Activated CD4-positive, alpha-beta memory T cell treated with anti-CD3 and anti-CD28 coated beads for 36 hours (primary cell): ENCODE measurements around the gene TKTL1. TPM values are rescaled to one million over a fixed set of nuclear protein-coding genes. Genes with fewer than 3 reads are reported as not detected.
"Not testable (repeated sequence)": the region's sequence is repeated elsewhere in the genome, so short reads cannot be mapped to it uniquely, and the experiment has no call there.

Experiments used
- CTCF ChIA-PET: fragments of 350-600 bp; sonication (Branson Sonifier 250); formaldehyde crosslinking; loops from one replicate; lab custom pipeline; 2021; ENCODE audit warnings: antibody characterized with exemption, inconsistent platforms; lab: Charles Lee
- POLR2A ChIA-PET: fragments of 350-600 bp; sonication (Branson Sonifier 250); formaldehyde crosslinking; loops from one replicate; lab custom pipeline; 2021; ENCODE audit warnings: antibody characterized with exemption; lab: Charles Lee
- DNase-seq: peaks from one replicate; pipeline ENCODE4 v3.0.0-alpha.2; 2020
- H3K27ac Mint-ChIP-seq: one replicate; pipeline ENCODE4 v1.8.0; 2021; ENCODE audit warnings: mixed read lengths
- H3K27me3 Mint-ChIP-seq: one replicate; pipeline ENCODE4 v1.8.0; 2021; ENCODE audit warnings: mixed read lengths
- H3K36me3 Mint-ChIP-seq: one replicate; pipeline ENCODE4 v1.8.0; 2021; ENCODE audit warnings: mixed read lengths
- H3K4me1 Mint-ChIP-seq: one replicate; pipeline ENCODE4 v1.8.0; 2021; ENCODE audit warnings: low read depth, mixed read lengths
- H3K4me3 Mint-ChIP-seq: one replicate; pipeline ENCODE4 v1.8.0; 2021; ENCODE audit warnings: mild to moderate bottlenecking, mixed read lengths
- H3K9me3 Mint-ChIP-seq: one replicate; pipeline ENCODE4 v1.8.0; 2021; ENCODE audit warnings: mixed read lengths
- intact Hi-C: fragments of 100-400 bp; cut with micrococcal nuclease; formaldehyde crosslinking; loops from one replicate; pipeline ENCODE4 v1.15.1; 2023
- total RNA-seq, 2 experiments: library from RNA; stranded (reverse); gene quantifications; one replicate each; pipeline ENCODE4 v1.2.3, GENCODE V29; 2021

TKTL1 gene
- total RNA-seq, 2 experiments from 2014 or later: 0.15 to 0.21 TPM

- intact Hi-C loops: no loop called here
- Mint-ChIP-seq H3K36me3 (no peaks in the 10 kb centered on the region), H3K4me1 (no peaks in the 10 kb centered on the region), H3K9me3 (no peaks in the 10 kb centered on the region), H3K27ac (no peak overlapping the region), H3K27me3 (no peaks in the 10 kb centered on the region), H3K4me3 (no peak overlapping the region)
- ChIA-PET CTCF (interaction anchor here (1.1 kb wide), 1 partner anchor 10 kb away, joined by 6 read pairs; no protein-coding TSS in a partner anchor), POLR2A (no interaction called here)
- no peak for DNase-seq
These were observed 2.7 kb downstream of the TKTL1 start for GRCh38 chrX:154298312-154298711.

- intact Hi-C loops: no loop called here
- no peaks in the 10 kb centered on the region for H3K27me3 Mint-ChIP-seq
- DNase-seq: no peak
- H3K4me1 Mint-ChIP-seq: no peaks in the 10 kb centered on the region
- no peaks in the 10 kb centered on the region for H3K36me3 Mint-ChIP-seq
- ChIA-PET CTCF (no interaction called here), POLR2A (no interaction called here)
- no peaks in the 10 kb centered on the region for H3K9me3 Mint-ChIP-seq
- H3K27ac Mint-ChIP-seq: no peak overlapping the region
- H3K4me3 Mint-ChIP-seq: no peak overlapping the region
These were observed 5.2 kb downstream of the TKTL1 start for GRCh38 chrX:154300816-154301215.

- H3K4me3 Mint-ChIP-seq, CTCF ChIA-PET, H3K36me3 Mint-ChIP-seq, H3K27me3 Mint-ChIP-seq, DNase-seq, POLR2A ChIA-PET, H3K4me1 Mint-ChIP-seq, intact Hi-C loops, H3K9me3 Mint-ChIP-seq, H3K27ac Mint-ChIP-seq: not testable (repeated sequence)
These were observed 7.4 kb downstream of the TKTL1 start for GRCh38 chrX:154302998-154303397.

- Mint-ChIP-seq H3K4me1 (peaks cover 11% of the 10 kb centered on the region), H3K36me3 (no peaks in the 10 kb centered on the region), H3K27ac (no peak overlapping the region), H3K9me3 (no peaks in the 10 kb centered on the region), H3K27me3 (no peaks in the 10 kb centered on the region), H3K4me3 (no peak overlapping the region)
- ChIA-PET CTCF (no interaction called here), POLR2A (no interaction called here)
- intact Hi-C loops: no loop called here
- DNase-seq: no peak
These were observed 7.9 kb downstream of the TKTL1 start for GRCh38 chrX:154303476-154303875.

- DNase-seq: no peak
- CTCF ChIA-PET: interaction anchor here (0.6 kb wide), 1 partner anchor 8 kb away, joined by 3 read pairs; no protein-coding TSS in a partner anchor
- POLR2A ChIA-PET: no interaction called here
- H3K27me3 Mint-ChIP-seq: no peaks in the 10 kb centered on the region
- no peaks in the 10 kb centered on the region for H3K9me3 Mint-ChIP-seq
- intact Hi-C loops: no loop called here
- peaks cover 17% of the 10 kb centered on the region for H3K4me1 Mint-ChIP-seq
- H3K4me3 Mint-ChIP-seq: no peak overlapping the region
- no peak overlapping the region for H3K27ac Mint-ChIP-seq
- no peaks in the 10 kb centered on the region for H3K36me3 Mint-ChIP-seq
These were observed 9.3 kb downstream of the TKTL1 start for GRCh38 chrX:154304846-154305245.

GRCh38 chrX:154305541-154306205 lies 10.1 kb downstream of the TKTL1 start:
- DNase-seq: no peak
- ChIA-PET POLR2A (interaction anchor here (0.6 kb wide), 1 partner anchor 93 kb away, joined by 3 read pairs; the partner anchor contains the start of gene RPL10), CTCF (no interaction called here)
- Mint-ChIP-seq H3K27me3 (no peaks in the 10 kb centered on the region), H3K9me3 (no peaks in the 10 kb centered on the region), H3K36me3 (no peaks in the 10 kb centered on the region), H3K4me3 (no peak overlapping the region), H3K27ac (no peak overlapping the region), H3K4me1 (peaks cover 18% of the 10 kb centered on the region)
- intact Hi-C loops: no loop called here

GRCh38 chrX:154307202-154307601 lies 11.6 kb downstream of the TKTL1 start:
- H3K4me1 Mint-ChIP-seq: peaks cover 32% of the 10 kb centered on the region
- H3K4me3 Mint-ChIP-seq: no peak overlapping the region
- ChIA-PET CTCF (interaction anchor here (0.6 to 2.3 kb wide), 3 partner anchors 20 to 510 kb away, joined by 3 to 7 read pairs (median 5); no protein-coding TSS in a partner anchor), POLR2A (no interaction called here)
- no peaks in the 10 kb centered on the region for H3K36me3 Mint-ChIP-seq
- no peak overlapping the region for H3K27ac Mint-ChIP-seq
- H3K27me3 Mint-ChIP-seq: no peaks in the 10 kb centered on the region
- H3K9me3 Mint-ChIP-seq: no peaks in the 10 kb centered on the region
- intact Hi-C loops: no loop called here
- no peak for DNase-seq

- peak overlapping the region; percentile 51 for H3K27ac Mint-ChIP-seq
- H3K36me3 Mint-ChIP-seq: no peaks in the 10 kb centered on the region
- no peaks in the 10 kb centered on the region for H3K27me3 Mint-ChIP-seq
- ChIA-PET CTCF (interaction anchor here (0.6 to 2.3 kb wide), 15 partner anchors 9 to 259 kb away, joined by 3 to 13 read pairs (median 4); partner anchors contain the start of gene MECP2), POLR2A (no interaction called here)
- no peaks in the 10 kb centered on the region for H3K9me3 Mint-ChIP-seq
- intact Hi-C loops: no loop called here
- DNase-seq: peak; percentile 87
- H3K4me1 Mint-ChIP-seq: peaks cover 41% of the 10 kb centered on the region
- no peak overlapping the region for H3K4me3 Mint-ChIP-seq
These were observed 12.7 kb downstream of the TKTL1 start for GRCh38 chrX:154308108-154308946.

GRCh38 chrX:154309041-154309775 lies 13.6 kb downstream of the TKTL1 start:
- ChIA-PET POLR2A (no interaction called here), CTCF (interaction anchor here (0.6 to 1.8 kb wide), 13 partner anchors 9 to 260 kb away, joined by 3 to 13 read pairs (median 4); partner anchors contain the start of gene MECP2)
- Mint-ChIP-seq H3K36me3 (no peaks in the 10 kb centered on the region), H3K9me3 (no peaks in the 10 kb centered on the region), H3K4me1 (peaks cover 50% of the 10 kb centered on the region), H3K27me3 (no peaks in the 10 kb centered on the region), H3K27ac (no peak overlapping the region), H3K4me3 (no peak overlapping the region)
- DNase-seq: no peak
- intact Hi-C loops: no loop called here

- intact Hi-C loops: no loop called here
- Mint-ChIP-seq H3K4me3 (no peak overlapping the region), H3K27me3 (no peaks in the 10 kb centered on the region), H3K27ac (no peak overlapping the region), H3K4me1 (peaks cover 58% of the 10 kb centered on the region), H3K36me3 (no peaks in the 10 kb centered on the region), H3K9me3 (no peaks in the 10 kb centered on the region)
- ChIA-PET POLR2A (no interaction called here), CTCF (interaction anchor here (1.2 kb wide), 2 partner anchors 16 to 175 kb away, joined by 3 read pairs; no protein-coding TSS in a partner anchor)
- DNase-seq: no peak
These were observed 15.3 kb downstream of the TKTL1 start for GRCh38 chrX:154310616-154311536.

- DNase-seq: no peak
- CTCF ChIA-PET: interaction anchor here (0.6 to 1.2 kb wide), 2 partner anchors 15 to 241 kb away, joined by 3 read pairs; no protein-coding TSS in a partner anchor
- intact Hi-C loops: no loop called here
- Mint-ChIP-seq H3K4me1 (peaks cover 60% of the 10 kb centered on the region), H3K9me3 (no peaks in the 10 kb centered on the region), H3K27me3 (no peaks in the 10 kb centered on the region), H3K4me3 (no peak overlapping the region), H3K36me3 (no peaks in the 10 kb centered on the region), H3K27ac (no peak overlapping the region)
- POLR2A ChIA-PET: no interaction called here
These were observed 16.5 kb downstream of the TKTL1 start for GRCh38 chrX:154312116-154312515.
